Measurements from ENCODE around the gene SCAF11. TPM values are rescaled to one million over a fixed set of nuclear protein-coding genes. Genes with fewer than 3 reads are reported as not detected.

SCAF11 gene
- total RNA-seq, 1 experiment from 2014 or later, result 79.8 TPM

DNA sequence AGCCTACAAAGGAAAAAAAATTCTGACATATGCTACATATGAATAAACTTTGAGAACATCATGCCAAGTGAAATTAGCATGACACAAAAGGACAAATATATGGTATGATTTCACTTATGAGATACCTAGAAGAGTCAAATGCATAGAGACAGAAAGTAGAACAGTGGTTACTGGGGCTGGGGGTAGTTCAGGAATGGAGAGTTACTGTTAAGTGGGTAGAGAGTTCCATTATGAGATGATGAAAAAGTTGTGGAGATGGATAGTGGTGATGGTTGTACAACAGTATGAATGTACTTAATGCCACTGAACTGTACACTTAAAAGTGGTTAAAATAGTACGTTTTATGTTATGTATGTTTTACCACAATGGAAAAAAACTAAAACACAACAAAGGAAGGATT lies 92.3 kb downstream of the SCAF11 start:
- H2AFZ ChIP-seq (ENCODE audit: low read depth, low read length, poor library complexity, severe bottlenecking), result no peak overlapping the region
- ChIA-PET CTCF (no interaction called here), POLR2A (no interaction called here), RAD21 (ENCODE audit: low non-redundant PET in 1 of 2, low total read pairs in 2 of 2, uncharacterized antibody in 2 of 2, unreplicated experiment in 2 of 2) (no interaction called here)
- 0 out of 2 replicates have a peak, but pooled peaks cover 3% of the 10 kb centered on the region for H4K20me1 ChIP-seq (ENCODE audit: insufficient read depth)
- H3K36me3 ChIP-seq (ENCODE audit: control insufficient read depth in 1 of 2, insufficient read depth in 2 of 2, low read length in 2 of 2), result peaks cover 9 to 10% of the 10 kb centered on the region in 2 experiments; a peak in 3 of 4 replicates
- H3K9me2 ChIP-seq (ENCODE audit: insufficient read depth), result no peaks in the 10 kb centered on the region
- ATAC-seq, result no peak
- no peak for DNase-seq (ENCODE audit: low read depth, low spot score)
- no peaks in the 10 kb centered on the region for H3K27me3 ChIP-seq (ENCODE audit: insufficient read depth, low read length)
- no peak overlapping the region for H3K4me3 ChIP-seq (replicated peaks in 1 of 2; ENCODE audit: low read depth in 1 of 2, low read length in 2 of 2)
- intact Hi-C loops (cut with micrococcal nuclease), result no loop called here
- H3K79me2 ChIP-seq (ENCODE audit: insufficient read depth, low read length), result no peaks in the 10 kb centered on the region
- H3K9ac ChIP-seq (ENCODE audit: low read length), result no peak overlapping the region
- no TSS peak for BruUV-seq (replicated peaks)
- no peak for TF ChIP-seq TCF7L2 (IDR thresholded peaks at IDR 0.05; ENCODE audit: borderline replicate concordance, extremely low read depth, insufficient read depth, insufficient read length)
- TF ChIP-seq, protein P1, sequence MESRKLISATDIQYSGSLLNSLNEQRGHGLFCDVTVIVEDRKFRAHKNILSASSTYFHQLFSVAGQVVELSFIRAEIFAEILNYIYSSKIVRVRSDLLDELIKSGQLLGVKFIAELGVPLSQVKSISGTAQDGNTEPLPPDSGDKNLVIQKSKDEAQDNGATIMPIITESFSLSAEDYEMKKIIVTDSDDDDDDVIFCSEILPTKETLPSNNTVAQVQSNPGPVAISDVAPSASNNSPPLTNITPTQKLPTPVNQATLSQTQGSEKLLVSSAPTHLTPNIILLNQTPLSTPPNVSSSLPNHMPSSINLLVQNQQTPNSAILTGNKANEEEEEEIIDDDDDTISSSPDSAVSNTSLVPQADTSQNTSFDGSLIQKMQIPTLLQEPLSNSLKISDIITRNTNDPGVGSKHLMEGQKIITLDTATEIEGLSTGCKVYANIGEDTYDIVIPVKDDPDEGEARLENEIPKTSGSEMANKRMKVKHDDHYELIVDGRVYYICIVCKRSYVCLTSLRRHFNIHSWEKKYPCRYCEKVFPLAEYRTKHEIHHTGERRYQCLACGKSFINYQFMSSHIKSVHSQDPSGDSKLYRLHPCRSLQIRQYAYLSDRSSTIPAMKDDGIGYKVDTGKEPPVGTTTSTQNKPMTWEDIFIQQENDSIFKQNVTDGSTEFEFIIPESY (IDR thresholded peaks at IDR 0.05; ENCODE audit: extremely low read depth, insufficient replicate concordance, low read length), result no peak
- no peak overlapping the region for H3K4me2 ChIP-seq (ENCODE audit: low read length)
- H3K27ac ChIP-seq (ENCODE audit: low read depth, low read length), result no peak overlapping the region
- H3K9me3 ChIP-seq (ENCODE audit: control insufficient read depth in 1 of 2, insufficient read depth in 1 of 2, low read depth in 1 of 2, low read length in 2 of 2), result no peaks in the 10 kb centered on the region
- H3K4me1 ChIP-seq (ENCODE audit: control insufficient read depth in 1 of 2, insufficient read depth in 2 of 2, low read length in 2 of 2), result no peaks in the 10 kb centered on the region

DNA sequence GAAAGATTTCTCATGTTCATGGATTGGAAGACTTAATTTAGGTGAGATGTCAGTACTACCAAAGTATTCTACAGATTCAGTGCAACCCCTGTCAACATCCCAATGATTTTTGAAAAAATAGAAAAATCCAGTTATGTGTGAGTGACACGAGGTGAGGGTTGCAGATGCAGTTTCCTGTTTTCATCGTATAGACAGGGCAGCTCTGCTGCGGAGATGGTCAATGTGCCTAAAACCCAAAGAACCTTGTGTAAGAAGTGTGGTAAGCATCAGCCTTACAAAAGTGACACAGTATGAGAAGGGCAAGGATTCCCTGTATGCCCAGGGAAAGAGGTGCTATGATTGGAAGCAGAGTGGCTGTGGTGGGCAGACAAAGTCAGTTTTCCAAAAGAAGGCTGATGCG lies 94.4 kb downstream of the SCAF11 start:
- intact Hi-C loops (cut with micrococcal nuclease), result no loop called here

More for the DNA sequence above, 94.4 kb downstream of the SCAF11 start:
- CTCF ChIA-PET, result no interaction called here
- no peak for TF ChIP-seq SP1 (IDR thresholded peaks at IDR 0.05; ENCODE audit: low read depth)
- no peak for TF ChIP-seq RAD21 (IDR thresholded peaks at IDR 0.05; ENCODE audit: low read depth)
- TF ChIP-seq, protein P2, sequence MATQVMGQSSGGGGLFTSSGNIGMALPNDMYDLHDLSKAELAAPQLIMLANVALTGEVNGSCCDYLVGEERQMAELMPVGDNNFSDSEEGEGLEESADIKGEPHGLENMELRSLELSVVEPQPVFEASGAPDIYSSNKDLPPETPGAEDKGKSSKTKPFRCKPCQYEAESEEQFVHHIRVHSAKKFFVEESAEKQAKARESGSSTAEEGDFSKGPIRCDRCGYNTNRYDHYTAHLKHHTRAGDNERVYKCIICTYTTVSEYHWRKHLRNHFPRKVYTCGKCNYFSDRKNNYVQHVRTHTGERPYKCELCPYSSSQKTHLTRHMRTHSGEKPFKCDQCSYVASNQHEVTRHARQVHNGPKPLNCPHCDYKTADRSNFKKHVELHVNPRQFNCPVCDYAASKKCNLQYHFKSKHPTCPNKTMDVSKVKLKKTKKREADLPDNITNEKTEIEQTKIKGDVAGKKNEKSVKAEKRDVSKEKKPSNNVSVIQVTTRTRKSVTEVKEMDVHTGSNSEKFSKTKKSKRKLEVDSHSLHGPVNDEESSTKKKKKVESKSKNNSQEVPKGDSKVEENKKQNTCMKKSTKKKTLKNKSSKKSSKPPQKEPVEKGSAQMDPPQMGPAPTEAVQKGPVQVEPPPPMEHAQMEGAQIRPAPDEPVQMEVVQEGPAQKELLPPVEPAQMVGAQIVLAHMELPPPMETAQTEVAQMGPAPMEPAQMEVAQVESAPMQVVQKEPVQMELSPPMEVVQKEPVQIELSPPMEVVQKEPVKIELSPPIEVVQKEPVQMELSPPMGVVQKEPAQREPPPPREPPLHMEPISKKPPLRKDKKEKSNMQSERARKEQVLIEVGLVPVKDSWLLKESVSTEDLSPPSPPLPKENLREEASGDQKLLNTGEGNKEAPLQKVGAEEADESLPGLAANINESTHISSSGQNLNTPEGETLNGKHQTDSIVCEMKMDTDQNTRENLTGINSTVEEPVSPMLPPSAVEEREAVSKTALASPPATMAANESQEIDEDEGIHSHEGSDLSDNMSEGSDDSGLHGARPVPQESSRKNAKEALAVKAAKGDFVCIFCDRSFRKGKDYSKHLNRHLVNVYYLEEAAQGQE (IDR thresholded peaks at IDR 0.05; ENCODE audit: low read depth), result no peak
- TF ChIP-seq CBX3 (IDR thresholded peaks at IDR 0.05; ENCODE audit: low read depth), result no peak
- no peak for TF ChIP-seq YY1 (IDR thresholded peaks at IDR 0.05; ENCODE audit: extremely low read depth, insufficient replicate concordance, low read depth, low read length)
- no peak for TF ChIP-seq FOSL1 (IDR thresholded peaks at IDR 0.05; ENCODE audit: low read depth)
- no peak for TF ChIP-seq CEBPB (IDR thresholded peaks at IDR 0.05; ENCODE audit: low read depth)
- TF ChIP-seq ZFX (IDR thresholded peaks at IDR 0.05), result no peak
- no peaks in the 10 kb centered on the region for H3K9me3 ChIP-seq (ENCODE audit: control insufficient read depth in 1 of 2, insufficient read depth in 1 of 2, low read depth in 1 of 2, low read length in 2 of 2)
- RAD21 ChIA-PET (ENCODE audit: low non-redundant PET in 1 of 2, low total read pairs in 2 of 2, uncharacterized antibody in 2 of 2, unreplicated experiment in 2 of 2), result no interaction called here
- POLR2A ChIA-PET, result no interaction called here
- no peak overlapping the region for H3K4me3 ChIP-seq (replicated peaks in 1 of 2; ENCODE audit: low read depth in 1 of 2, low read length in 2 of 2)
- no peaks in the 10 kb centered on the region for H3K79me2 ChIP-seq (ENCODE audit: insufficient read depth, low read length)
- no peak overlapping the region for H3K27ac ChIP-seq (ENCODE audit: low read depth, low read length)
- DNase-seq (ENCODE audit: low read depth, low spot score), result no peak
- H3K4me1 ChIP-seq (ENCODE audit: control insufficient read depth in 1 of 2, insufficient read depth in 2 of 2, low read length in 2 of 2), result no peaks in the 10 kb centered on the region
- no peak for ATAC-seq
- no peaks in the 10 kb centered on the region for H3K27me3 ChIP-seq (ENCODE audit: insufficient read depth, low read length)
- no peak overlapping the region for H3K4me2 ChIP-seq (ENCODE audit: low read length)
- no peak overlapping the region for H2AFZ ChIP-seq (ENCODE audit: low read depth, low read length, poor library complexity, severe bottlenecking)
- no peak overlapping the region for H3K9ac ChIP-seq (ENCODE audit: low read length)
- H3K36me3 ChIP-seq (ENCODE audit: control insufficient read depth in 1 of 2, insufficient read depth in 2 of 2, low read length in 2 of 2), result peaks cover 9 to 13% of the 10 kb centered on the region in 2 experiments; a peak in 3 of 4 replicates
- BruUV-seq (replicated peaks), result no TSS peak
- no peaks in the 10 kb centered on the region for H3K9me2 ChIP-seq (ENCODE audit: insufficient read depth)
- H4K20me1 ChIP-seq (ENCODE audit: insufficient read depth), result 0 out of 2 replicates have a peak, but pooled peaks cover 3% of the 10 kb centered on the region

Data from HCT116 (cell line).